Ovary (tissue), 3 donors: ENCODE data around the gene THTPA.
"Not testable (repeated sequence)": the region's sequence is repeated elsewhere in the genome, so short reads cannot be mapped to it uniquely, and the experiment has no call there.

ENCODE experiments used
- CTCF ChIP-seq, 3 donors: fragments of 450-650 bp in 2 of 3; fragments of 200-600 bp in 1 of 3; IDR thresholded peaks; one replicate each; pipeline versions ENCODE4 v1.5.1 to v1.8.0; 2016 to 2022; ENCODE audit warnings: antibody characterized with exemption in 3 of 3, mild to moderate bottlenecking in 1 of 3
- EP300 ChIP-seq: sonication (generic); formaldehyde crosslinking; IDR thresholded peaks from one replicate; pipeline ENCODE4 v1.6.1; 2017; ENCODE audit warnings: antibody characterized with exemption
- POLR2A ChIP-seq: fragments of 450-650 bp; IDR thresholded peaks from one replicate; pipeline ENCODE4 v1.6.1; 2017; ENCODE audit warnings: antibody characterized with exemption, mild to moderate bottlenecking, moderate library complexity
- donor health status: DM: no; HTN: no; CAD: no.

- not testable (repeated sequence) for TF ChIP-seq CTCF (IDR thresholded peaks at IDR 0.05); EP300; POLR2A
Measured at GRCh38 chr14:23609411-23610089, 53.5 kb downstream of the THTPA start.
